ENCODE data around the gene CDH3. TPM values are rescaled to one million over a fixed set of nuclear protein-coding genes. Genes with fewer than 3 reads are reported as not detected.

Gene CDH3
- total and polyA plus RNA-seq, 4 donors, result 6.4 to 89.4 (median 15.8) TPM

GRCh38 chr16:68617734-68618133 is 27.4 kb upstream of the CDH3 start:
- H3K9me3 ChIP-seq (ENCODE audit: control insufficient read depth in 4 of 4, insufficient read depth in 3 of 4, low read length in 3 of 4), result peaks cover 0 to 8% (median 6%) of the 10 kb centered on the region in 4 donors
- H3K4me3 ChIP-seq, result no peak overlapping the region
- DNase-seq, result no peak
- WGBS, 2 donors, result 87 to 88% methylated on average over 7 of the region's 7 CpGs
- H3K36me3 ChIP-seq (ENCODE audit: control insufficient read depth in 4 of 4, insufficient read depth in 4 of 4, low read length in 4 of 4), result no peaks in the 10 kb centered on the region
- no peak for TF ChIP-seq CTCF (IDR thresholded peaks at IDR 0.05; ENCODE audit: control extremely low read depth, extremely low read depth)
- no peak overlapping the region for H3K27ac ChIP-seq (ENCODE audit: low read depth in 1 of 2, low read length in 1 of 2)
- H3K9ac ChIP-seq (ENCODE audit: insufficient read depth in 1 of 2, low read length in 2 of 2), result no peak overlapping the region
- ATAC-seq (ENCODE audit: insufficient read depth, low FRiP score), result no peak
- H3K4me1 ChIP-seq (ENCODE audit: control insufficient read depth in 5 of 5, insufficient read depth in 5 of 5, low read length in 5 of 5), result no peaks in the 10 kb centered on the region
- H3K27me3 ChIP-seq (ENCODE audit: control insufficient read depth in 3 of 3, insufficient read depth in 3 of 3, low read length in 2 of 3), result no peaks in the 10 kb centered on the region

- DNase-seq, result no peak
- Histone ChIP-seq H3K4me3 (no peak overlapping the region), H3K9ac (ENCODE audit: insufficient read depth in 1 of 2, low read length in 2 of 2) (no peak overlapping the region), H3K27me3 (ENCODE audit: control insufficient read depth in 3 of 3, insufficient read depth in 3 of 3, low read length in 2 of 3) (peaks cover 0 to 2% (median 0%) of the 10 kb centered on the region in 3 donors), H3K9me3 (ENCODE audit: control insufficient read depth in 4 of 4, insufficient read depth in 3 of 4, low read length in 3 of 4) (peaks cover 0 to 4% (median 0%) of the 10 kb centered on the region in 4 donors), H3K27ac (ENCODE audit: low read depth in 1 of 2, low read length in 1 of 2) (no peak overlapping the region), H3K36me3 (ENCODE audit: control insufficient read depth in 4 of 4, insufficient read depth in 4 of 4, low read length in 4 of 4) (no peaks in the 10 kb centered on the region), H3K4me1 (ENCODE audit: control insufficient read depth in 5 of 5, insufficient read depth in 5 of 5, low read length in 5 of 5) (no peaks in the 10 kb centered on the region)
- WGBS, 2 donors, result 81 to 85% methylated on average over 8 of the region's 8 CpGs
- no peak for ATAC-seq (ENCODE audit: insufficient read depth, low FRiP score)
- no peak for TF ChIP-seq CTCF (IDR thresholded peaks at IDR 0.05; ENCODE audit: control extremely low read depth, extremely low read depth)
These were observed 18.6 kb upstream of the CDH3 start for GRCh38 chr16:68626557-68626956.

- Histone ChIP-seq H3K36me3 (ENCODE audit: control insufficient read depth in 4 of 4, insufficient read depth in 4 of 4, low read length in 4 of 4) (no peaks in the 10 kb centered on the region), H3K27me3 (ENCODE audit: control insufficient read depth in 3 of 3, insufficient read depth in 3 of 3, low read length in 2 of 3) (peaks cover 0 to 2% (median 0%) of the 10 kb centered on the region in 3 donors), H3K9me3 (ENCODE audit: control insufficient read depth in 4 of 4, insufficient read depth in 3 of 4, low read length in 3 of 4) (no peaks in the 10 kb centered on the region), H3K4me3 (no peak overlapping the region), H3K4me1 (ENCODE audit: control insufficient read depth in 5 of 5, insufficient read depth in 5 of 5, low read length in 5 of 5) (no peaks in the 10 kb centered on the region), H3K27ac (ENCODE audit: low read depth in 1 of 2, low read length in 1 of 2) (no peak overlapping the region), H3K9ac (ENCODE audit: insufficient read depth in 1 of 2, low read length in 2 of 2) (no peak overlapping the region)
- DNase-seq (no peak), ATAC-seq (ENCODE audit: insufficient read depth, low FRiP score) (no peak)
- no peak for TF ChIP-seq CTCF (IDR thresholded peaks at IDR 0.05; ENCODE audit: control extremely low read depth, extremely low read depth)
- WGBS, 2 donors, result 60% methylated on average over 5 of the region's 5 CpGs
These were observed 17.1 kb upstream of the CDH3 start for GRCh38 chr16:68627951-68628425.

GRCh38 chr16:68629351-68629910 is 15.7 kb upstream of the CDH3 start:
- no peak for ATAC-seq (ENCODE audit: insufficient read depth, low FRiP score)
- H3K9ac ChIP-seq (ENCODE audit: insufficient read depth in 1 of 2, low read length in 2 of 2), result no peak overlapping the region
- WGBS, 2 donors, result 74 to 82% methylated on average over 7 of the region's 7 CpGs
- no peak for DNase-seq
- no peak overlapping the region for H3K27ac ChIP-seq (ENCODE audit: low read depth in 1 of 2, low read length in 1 of 2)
- no peak overlapping the region for H3K4me3 ChIP-seq
- no peaks in the 10 kb centered on the region for H3K36me3 ChIP-seq (ENCODE audit: control insufficient read depth in 4 of 4, insufficient read depth in 4 of 4, low read length in 4 of 4)
- TF ChIP-seq CTCF (IDR thresholded peaks at IDR 0.05; ENCODE audit: control extremely low read depth, extremely low read depth), result no peak
- peaks cover 0 to 2% (median 0%) of the 10 kb centered on the region in 3 donors for H3K27me3 ChIP-seq (ENCODE audit: control insufficient read depth in 3 of 3, insufficient read depth in 3 of 3, low read length in 2 of 3)
- H3K9me3 ChIP-seq (ENCODE audit: control insufficient read depth in 4 of 4, insufficient read depth in 3 of 4, low read length in 3 of 4), result no peaks in the 10 kb centered on the region
- H3K4me1 ChIP-seq (ENCODE audit: control insufficient read depth in 5 of 5, insufficient read depth in 5 of 5, low read length in 5 of 5), result no peaks in the 10 kb centered on the region
